AG04449 (cell line): ENCODE results near the gene DDI1.

Experiments used
- CTCF ChIA-PET: fragments of 350-600 bp; formaldehyde crosslinking; extraction: SDS; loops from one replicate; lab custom pipeline; 2021; ENCODE audit warnings: antibody characterized with exemption; lab: Yijun Ruan, JAX
- POLR2A ChIA-PET: fragments of 400-600, 350-600 bp; formaldehyde crosslinking; extraction: SDS; loops from one replicate; lab custom pipeline; 2020; ENCODE audit warnings: antibody characterized with exemption, inconsistent platforms; lab: Yijun Ruan, JAX
- DNase-seq: peaks from one replicate; pipeline ENCODE4 v3.0.0-alpha.2; 2010; ENCODE audit warnings: low read depth, low spot score
- H3K4me3 ChIP-seq: 2 replicates; pipeline ENCODE4 v1.5.1; 2011; ENCODE audit warnings: low read depth, mild to moderate bottlenecking, control low read depth, low read length
- TF ChIP-seq, protein P1 (sequence below): IDR thresholded peaks from one replicate; pipeline ENCODE4 v1.5.1; 2011; ENCODE audit warnings: mild to moderate bottlenecking, moderate library complexity, low read length, control low read depth, inconsistent platforms; ENCODE audit not compliant: insufficient read depth; ENCODE audit errors: missing control alignments

DDI1 gene

DNA sequence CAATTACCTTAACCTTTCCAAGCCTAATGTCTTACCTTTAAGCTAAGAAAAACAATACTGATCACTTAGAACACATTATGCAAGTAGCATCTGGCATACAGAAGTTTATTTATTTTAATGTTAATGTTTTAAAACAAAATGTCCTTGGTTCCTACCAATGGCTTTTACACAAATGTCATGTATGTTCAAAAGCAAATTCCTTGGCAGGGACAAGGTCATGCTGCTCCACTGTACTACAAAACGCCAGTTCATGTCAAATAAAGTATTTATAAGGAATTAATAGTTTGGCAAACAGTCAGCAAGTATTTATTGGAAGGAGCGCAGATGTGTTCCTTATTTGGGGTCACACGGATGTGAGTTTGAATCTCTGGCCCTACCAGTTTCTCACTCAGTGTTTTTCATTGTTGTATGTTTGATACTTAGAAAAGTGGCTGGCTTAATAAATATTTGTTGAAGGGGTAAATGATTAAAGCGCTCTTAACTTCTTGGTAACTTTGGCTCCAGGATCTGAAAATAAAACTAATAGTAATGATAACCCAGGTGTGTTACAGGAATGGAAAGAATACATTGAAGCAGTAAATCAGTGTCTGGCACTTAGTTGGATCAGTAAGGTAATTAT lies 18.6 kb downstream of the DDI1 start:
- ChIA-PET POLR2A (no interaction called here), CTCF (no interaction called here)
- DNase-seq = no peak
- H3K4me3 ChIP-seq = no peak overlapping the region
- TF ChIP-seq, protein P1, sequence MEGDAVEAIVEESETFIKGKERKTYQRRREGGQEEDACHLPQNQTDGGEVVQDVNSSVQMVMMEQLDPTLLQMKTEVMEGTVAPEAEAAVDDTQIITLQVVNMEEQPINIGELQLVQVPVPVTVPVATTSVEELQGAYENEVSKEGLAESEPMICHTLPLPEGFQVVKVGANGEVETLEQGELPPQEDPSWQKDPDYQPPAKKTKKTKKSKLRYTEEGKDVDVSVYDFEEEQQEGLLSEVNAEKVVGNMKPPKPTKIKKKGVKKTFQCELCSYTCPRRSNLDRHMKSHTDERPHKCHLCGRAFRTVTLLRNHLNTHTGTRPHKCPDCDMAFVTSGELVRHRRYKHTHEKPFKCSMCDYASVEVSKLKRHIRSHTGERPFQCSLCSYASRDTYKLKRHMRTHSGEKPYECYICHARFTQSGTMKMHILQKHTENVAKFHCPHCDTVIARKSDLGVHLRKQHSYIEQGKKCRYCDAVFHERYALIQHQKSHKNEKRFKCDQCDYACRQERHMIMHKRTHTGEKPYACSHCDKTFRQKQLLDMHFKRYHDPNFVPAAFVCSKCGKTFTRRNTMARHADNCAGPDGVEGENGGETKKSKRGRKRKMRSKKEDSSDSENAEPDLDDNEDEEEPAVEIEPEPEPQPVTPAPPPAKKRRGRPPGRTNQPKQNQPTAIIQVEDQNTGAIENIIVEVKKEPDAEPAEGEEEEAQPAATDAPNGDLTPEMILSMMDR = no peak

DNA sequence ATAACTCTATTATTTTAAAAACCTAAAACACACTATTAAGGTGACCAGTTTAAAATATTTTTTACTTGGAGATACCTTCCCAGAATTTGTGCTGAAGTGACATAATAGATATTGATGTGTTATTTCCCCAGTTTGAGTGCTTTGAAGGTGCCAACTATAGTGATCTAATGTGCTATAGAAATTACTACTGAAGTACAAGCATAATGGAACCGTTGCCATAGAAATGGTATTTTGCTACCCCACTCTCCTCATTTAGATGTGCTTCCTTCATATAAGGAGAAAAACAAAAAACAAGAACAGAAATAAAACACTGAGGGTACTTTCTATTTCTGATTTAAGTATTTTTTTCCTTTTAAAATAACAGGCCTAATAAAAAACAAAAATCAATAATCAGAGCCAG lies 19.2 kb downstream of the DDI1 start:
- DNase-seq = no peak
- POLR2A ChIA-PET = no interaction called here
- CTCF ChIA-PET = no interaction called here
- no peak overlapping the region for H3K4me3 ChIP-seq
- TF ChIP-seq, protein P1 = no peak

DNA sequence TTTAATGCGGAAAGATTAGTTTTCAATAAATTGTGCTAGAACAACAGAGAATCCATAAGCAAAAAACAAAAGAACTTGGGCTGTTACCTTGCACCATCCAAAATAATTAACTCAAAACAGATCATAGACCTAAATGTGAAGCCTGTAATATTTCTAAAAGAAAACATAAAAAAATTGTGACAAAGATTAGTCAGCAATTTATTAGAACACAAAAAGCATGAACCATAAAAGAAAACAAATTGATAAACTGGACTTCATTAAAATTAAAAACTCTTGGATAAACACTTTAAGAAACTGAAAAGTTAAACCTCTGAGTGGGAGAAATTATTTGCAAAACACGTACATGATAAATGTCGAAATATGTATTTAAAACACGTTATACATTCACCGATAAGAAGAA lies 21.5 kb downstream of the DDI1 start:
- POLR2A ChIA-PET = no interaction called here
- TF ChIP-seq, protein P1 = no peak
- no peak for DNase-seq
- CTCF ChIA-PET = no interaction called here
- no peak overlapping the region for H3K4me3 ChIP-seq

DNA sequence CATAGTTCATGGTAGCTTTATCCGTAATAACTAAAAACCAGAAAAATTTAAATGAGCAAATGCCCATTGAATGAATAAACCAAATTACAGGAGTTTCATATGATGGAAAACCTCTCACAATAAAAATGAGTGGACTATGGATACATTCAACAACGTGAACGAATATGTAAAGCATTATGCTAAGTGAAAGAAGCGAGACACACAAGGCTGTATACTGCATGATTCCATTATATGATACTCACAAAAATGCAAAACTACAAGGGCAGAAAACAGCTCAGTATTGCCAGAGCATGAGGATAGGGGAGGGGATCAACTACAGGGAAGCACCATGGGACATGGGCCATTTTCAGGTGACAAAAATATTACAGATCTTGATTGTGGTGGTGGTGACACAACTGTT lies 22.2 kb downstream of the DDI1 start:
- TF ChIP-seq, protein P1 = no peak
- no peak for DNase-seq
- CTCF ChIA-PET = no interaction called here
- POLR2A ChIA-PET = no interaction called here
- H3K4me3 ChIP-seq = no peak overlapping the region

DNA sequence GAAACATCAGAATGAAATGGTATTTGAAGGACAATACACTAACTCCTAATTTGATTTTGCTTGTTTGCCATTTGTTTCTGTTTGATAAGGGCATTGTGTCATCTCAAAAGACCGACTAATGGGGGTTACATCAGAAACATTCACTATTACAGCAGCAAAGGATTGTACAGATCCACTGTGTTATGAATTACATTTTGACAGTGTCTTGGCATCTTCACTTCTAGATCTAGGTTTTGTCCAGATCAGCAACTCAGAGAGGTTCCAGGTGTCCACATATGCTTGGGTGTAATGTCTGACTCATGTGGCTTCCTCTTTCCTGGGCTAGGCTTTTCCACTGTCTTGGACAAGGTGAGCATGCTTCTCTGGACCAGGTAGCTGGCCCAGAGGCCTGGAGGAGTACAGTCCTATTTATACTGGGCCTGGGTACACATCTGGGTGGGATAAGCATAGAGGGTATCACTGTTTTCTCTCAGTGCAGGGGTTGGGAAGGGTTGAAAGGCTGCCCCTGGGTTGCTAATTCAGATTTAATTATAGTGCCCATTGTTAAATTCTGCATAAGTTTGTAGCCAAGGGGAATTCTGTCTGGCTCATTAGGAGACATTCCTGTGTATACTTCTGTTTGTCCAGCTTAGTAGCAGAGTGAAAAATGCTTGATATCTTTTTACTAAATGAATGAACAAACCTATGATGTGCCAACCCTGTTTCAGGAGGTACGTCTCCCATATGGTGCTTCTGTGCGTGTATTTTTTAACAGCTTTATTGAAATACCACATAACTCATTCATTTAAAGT lies 23.8 kb downstream of the DDI1 start:
- TF ChIP-seq, protein P1 = no peak
- DNase-seq = no peak
- H3K4me3 ChIP-seq = no peak overlapping the region
- ChIA-PET POLR2A (no interaction called here), CTCF (no interaction called here)

DNA sequence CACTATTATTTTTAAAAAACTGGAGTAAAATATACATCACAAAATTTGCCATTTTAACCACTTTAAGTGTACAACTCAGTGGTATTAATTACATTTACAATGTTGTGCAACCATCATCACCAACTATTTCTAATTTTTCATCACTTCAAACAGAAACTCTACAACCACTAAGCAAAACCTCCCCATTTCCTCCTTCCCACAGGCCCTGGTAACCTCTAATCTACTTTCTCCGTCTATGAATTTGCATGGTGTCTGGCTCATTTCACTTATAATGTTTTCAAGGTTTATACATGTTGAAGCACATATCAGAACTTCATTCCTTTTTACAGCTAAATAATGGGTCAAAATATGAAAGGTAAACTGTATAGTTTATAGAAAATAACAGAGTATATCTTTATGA lies 24.4 kb downstream of the DDI1 start:
- TF ChIP-seq, protein P1 = no peak
- no peak overlapping the region for H3K4me3 ChIP-seq
- DNase-seq = no peak
- POLR2A ChIA-PET = no interaction called here
- CTCF ChIA-PET = no interaction called here
